WTC11 (cell line): ENCODE results near the gene SP9.

Experiments
- ARID4B ChIP-seq: sonication (generic); formaldehyde crosslinking; IDR thresholded peaks from 2 replicates; pipeline ENCODE4 v1.8.0; 2023; ENCODE audit warnings: missing genetic modification reagents, mild to moderate bottlenecking, borderline replicate concordance
- CTCF ChIP-seq: fragments of 200-600 bp; IDR thresholded peaks from 2 replicates; pipeline ENCODE4 v1.8.0; 2022; ENCODE audit warnings: antibody characterized with exemption
- ESRRA ChIP-seq: sonication (generic); formaldehyde crosslinking; IDR thresholded peaks from 2 replicates; pipeline ENCODE4 v1.8.1; 2022; ENCODE audit warnings: mild to moderate bottlenecking, missing genetic modification reagents, borderline replicate concordance
- FOXP4 ChIP-seq: sonication (generic); formaldehyde crosslinking; IDR thresholded peaks from 2 replicates; pipeline ENCODE4 v1.8.0; 2022; ENCODE audit warnings: mild to moderate bottlenecking, missing genetic modification reagents
- JUN ChIP-seq: sonication (generic); formaldehyde crosslinking; IDR thresholded peaks from 2 replicates; pipeline ENCODE4 v1.8.0; 2023; ENCODE audit warnings: mild to moderate bottlenecking, missing genetic modification reagents
- MAX ChIP-seq: sonication (generic); formaldehyde crosslinking; IDR thresholded peaks from 2 replicates; pipeline ENCODE4 v1.8.0; 2022; ENCODE audit warnings: mild to moderate bottlenecking, missing genetic modification reagents
- NFE2L1 ChIP-seq: sonication (generic); formaldehyde crosslinking; IDR thresholded peaks from 2 replicates; pipeline ENCODE4 v1.8.1; 2023; ENCODE audit warnings: missing genetic modification reagents
- NR1H2 ChIP-seq: sonication (generic); formaldehyde crosslinking; IDR thresholded peaks from 2 replicates; pipeline ENCODE4 v1.9.0; 2021; ENCODE audit warnings: mild to moderate bottlenecking, moderate library complexity, missing genetic modification reagents
- USF1 ChIP-seq: sonication (generic); formaldehyde crosslinking; IDR thresholded peaks from 2 replicates; pipeline ENCODE4 v1.8.0; 2022; ENCODE audit warnings: mild to moderate bottlenecking, missing genetic modification reagents
- ZNF232 ChIP-seq: sonication (generic); formaldehyde crosslinking; IDR thresholded peaks from 2 replicates; pipeline ENCODE4 v1.8.0; 2022; ENCODE audit warnings: mild to moderate bottlenecking, missing genetic modification reagents
- ZNF263 ChIP-seq: sonication (generic); formaldehyde crosslinking; IDR thresholded peaks from 2 replicates; pipeline ENCODE4 v1.8.1; 2022; ENCODE audit warnings: low read depth, mild to moderate bottlenecking, moderate library complexity, missing genetic modification reagents
- ZNF317 ChIP-seq: sonication (generic); formaldehyde crosslinking; IDR thresholded peaks from 2 replicates; pipeline ENCODE4 v1.8.1; 2023; ENCODE audit warnings: low read depth, mild to moderate bottlenecking, moderate library complexity, missing genetic modification reagents, borderline replicate concordance
- ZNF512 ChIP-seq: sonication (generic); formaldehyde crosslinking; IDR thresholded peaks from 2 replicates; pipeline ENCODE4 v1.8.1; 2022; ENCODE audit warnings: missing genetic modification reagents, borderline replicate concordance

- TF ChIP-seq NFE2L1 (CRISPR knock-in tag): no peak
- TF ChIP-seq FOXP4: no peak
- no peak for TF ChIP-seq MAX
- TF ChIP-seq ZNF232: no peak
- no peak for TF ChIP-seq NR1H2 (CRISPR knock-in tag)
- TF ChIP-seq JUN (CRISPR knock-in tag): no peak
- no peak for TF ChIP-seq CTCF
- TF ChIP-seq ZNF512: no peak
- no peak for TF ChIP-seq ZNF263 (CRISPR knock-in tag)
- TF ChIP-seq ARID4B (CRISPR knock-in tag): no peak
- no peak for TF ChIP-seq ESRRA
- no peak for TF ChIP-seq USF1 (CRISPR knock-in tag)
- no peak for TF ChIP-seq ZNF317
These were observed 41.8 kb upstream of the SP9 start for GRCh38 chr2:174292908-174293307.
